Upper lobe of right lung (tissue), 1 donor: ENCODE results near the gene BCL3. TPM values are rescaled to one million over a fixed set of nuclear protein-coding genes. Genes with fewer than 3 reads are reported as not detected.

ENCODE experiments used
- ATAC-seq: fragments of 200-7000 bp; cut with Tn5 transposase; one replicate; pipeline ENCODE4 v1.9.1; 2020; ENCODE audit warnings: mild to moderate bottlenecking, moderate library complexity
- DNase-seq: peaks from one replicate; pipeline ENCODE4 v3.0.0-alpha.2; 2020
- H3K27ac ChIP-seq: fragments of 200-600 bp; one replicate; pipeline ENCODE4 v1.8.0; 2022
- H3K27me3 ChIP-seq: fragments of 200-600 bp; one replicate; pipeline ENCODE4 v1.8.0; 2022; ENCODE audit warnings: mild to moderate bottlenecking
- H3K36me3 ChIP-seq: fragments of 200-600 bp; one replicate; pipeline ENCODE4 v1.8.0; 2022
- H3K4me1 ChIP-seq: fragments of 200-600 bp; one replicate; pipeline ENCODE4 v1.8.0; 2022
- H3K4me3 ChIP-seq: fragments of 200-600 bp; one replicate; pipeline ENCODE4 v1.8.0; 2022; ENCODE audit warnings: mild to moderate bottlenecking
- H3K9me3 ChIP-seq: fragments of 200-600 bp; one replicate; pipeline ENCODE4 v1.8.0; 2022
- intact Hi-C: fragments of 100-400 bp; cut with DNase I; formaldehyde crosslinking; loops from one replicate; pipeline ENCODE4 v1.11.0; 2022
- total RNA-seq: library from RNA; stranded (reverse); fragmentation: NEBNext Ultra II Directional; extraction: Animal tissue kit (Norgen Biotek cat#: 25700); gene quantifications from one replicate; pipeline ENCODE4 v1.2.1, GENCODE V29; 2021
- TF ChIP-seq, protein P1 (sequence below): fragments of 200-600 bp; IDR thresholded peaks from one replicate; pipeline ENCODE4 v1.8.0; 2022; ENCODE audit warnings: antibody characterized with exemption
- donor health status: DM: no; HTN: yes; CAD: no; lungs with severe emphysema.

The BCL3 gene
- total RNA-seq, 1 donor from 2014 or later, result 87.4 TPM

DNA sequence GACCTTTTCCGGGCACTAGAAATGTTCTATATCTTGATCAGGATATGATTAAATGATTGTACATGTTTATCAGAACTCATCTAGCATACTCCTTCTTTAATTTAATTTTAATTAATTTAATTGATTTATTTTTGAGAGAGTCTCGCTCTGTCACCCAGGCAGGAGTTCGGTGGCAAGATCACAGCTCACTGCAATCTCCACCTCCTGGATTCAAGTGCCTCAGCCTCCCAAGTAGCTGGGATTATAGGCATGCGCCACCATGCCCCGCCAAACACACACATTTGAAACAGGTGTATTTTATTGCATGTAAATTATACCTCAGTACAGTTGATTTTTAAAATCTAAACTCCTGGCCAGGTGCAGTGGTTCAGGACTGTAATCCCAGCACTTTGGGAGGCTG, 17.4 kb upstream of the BCL3 start:
- Histone ChIP-seq H3K27me3 (no peaks in the 10 kb centered on the region), H3K9me3 (no peaks in the 10 kb centered on the region), H3K4me1 (no peaks in the 10 kb centered on the region), H3K36me3 (no peaks in the 10 kb centered on the region), H3K4me3 (no peak overlapping the region), H3K27ac (no peak overlapping the region)
- intact Hi-C loops, result no loop called here
- DNase-seq (no peak), ATAC-seq (no peak)
- TF ChIP-seq, protein P1, sequence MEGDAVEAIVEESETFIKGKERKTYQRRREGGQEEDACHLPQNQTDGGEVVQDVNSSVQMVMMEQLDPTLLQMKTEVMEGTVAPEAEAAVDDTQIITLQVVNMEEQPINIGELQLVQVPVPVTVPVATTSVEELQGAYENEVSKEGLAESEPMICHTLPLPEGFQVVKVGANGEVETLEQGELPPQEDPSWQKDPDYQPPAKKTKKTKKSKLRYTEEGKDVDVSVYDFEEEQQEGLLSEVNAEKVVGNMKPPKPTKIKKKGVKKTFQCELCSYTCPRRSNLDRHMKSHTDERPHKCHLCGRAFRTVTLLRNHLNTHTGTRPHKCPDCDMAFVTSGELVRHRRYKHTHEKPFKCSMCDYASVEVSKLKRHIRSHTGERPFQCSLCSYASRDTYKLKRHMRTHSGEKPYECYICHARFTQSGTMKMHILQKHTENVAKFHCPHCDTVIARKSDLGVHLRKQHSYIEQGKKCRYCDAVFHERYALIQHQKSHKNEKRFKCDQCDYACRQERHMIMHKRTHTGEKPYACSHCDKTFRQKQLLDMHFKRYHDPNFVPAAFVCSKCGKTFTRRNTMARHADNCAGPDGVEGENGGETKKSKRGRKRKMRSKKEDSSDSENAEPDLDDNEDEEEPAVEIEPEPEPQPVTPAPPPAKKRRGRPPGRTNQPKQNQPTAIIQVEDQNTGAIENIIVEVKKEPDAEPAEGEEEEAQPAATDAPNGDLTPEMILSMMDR, result no peak

DNA sequence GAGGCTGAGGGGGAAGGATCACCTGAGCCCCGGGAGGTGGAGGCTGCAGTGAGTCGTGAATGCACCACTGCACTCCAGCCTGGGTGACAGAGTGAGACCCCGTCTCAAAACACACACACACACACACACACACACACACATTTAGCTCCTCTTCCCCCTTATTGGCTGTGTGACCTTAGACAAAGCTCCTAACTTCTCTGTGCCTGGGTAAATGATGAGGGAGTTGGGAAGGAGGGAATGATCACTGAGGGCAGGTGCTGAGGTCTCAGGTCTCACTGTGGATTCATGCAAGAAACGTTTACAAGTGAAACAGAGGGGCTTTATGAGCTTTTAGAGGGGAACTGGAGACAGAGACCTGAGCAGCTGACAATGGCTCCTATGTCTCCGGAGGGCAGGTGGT, 16.9 kb upstream of the BCL3 start:
- TF ChIP-seq, protein P1, result no peak
- Histone ChIP-seq H3K27ac (no peak overlapping the region), H3K36me3 (no peaks in the 10 kb centered on the region), H3K27me3 (no peaks in the 10 kb centered on the region), H3K4me1 (no peaks in the 10 kb centered on the region), H3K4me3 (no peak overlapping the region), H3K9me3 (no peaks in the 10 kb centered on the region)
- no peak for DNase-seq
- no peak for ATAC-seq
- intact Hi-C loops, result no loop called here

DNA sequence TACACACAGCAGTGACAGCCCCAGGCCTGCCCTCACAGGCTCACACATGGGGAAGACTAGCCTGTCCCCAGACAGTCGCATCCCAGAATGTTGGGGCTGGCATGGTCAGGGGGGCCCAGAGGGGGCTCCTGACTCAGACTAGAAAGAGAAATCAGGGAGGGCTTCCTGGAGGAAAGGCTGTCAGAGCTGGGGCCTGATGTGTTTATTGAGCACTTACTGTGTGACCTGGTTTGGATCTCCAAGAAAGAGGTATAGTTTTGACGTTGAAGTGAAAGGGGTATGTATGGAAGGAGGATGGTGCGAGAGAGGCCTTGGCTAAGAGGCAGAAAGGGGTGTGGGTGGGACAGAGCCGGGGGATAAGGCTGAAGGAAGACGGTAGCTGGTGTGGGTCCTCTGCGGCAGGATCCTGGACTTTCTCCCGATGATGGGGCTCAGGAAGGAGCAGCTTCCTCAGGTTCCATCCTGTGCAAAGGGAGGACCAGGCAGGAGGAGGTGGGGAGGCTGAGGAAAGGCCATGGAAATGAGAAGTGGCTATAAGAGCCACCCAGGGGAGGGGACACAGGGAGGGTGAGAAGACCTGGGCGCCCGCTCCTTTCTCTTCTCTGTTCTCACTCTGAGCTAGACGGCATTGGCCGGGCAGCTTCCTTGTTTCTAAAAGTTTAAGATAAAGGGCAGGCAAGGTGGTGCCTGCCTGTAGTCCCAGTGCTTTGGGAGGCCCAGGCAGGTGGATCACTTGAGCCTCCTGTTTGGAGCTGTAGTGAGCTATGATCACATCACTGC, 16.1 kb upstream of the BCL3 start:
- no peak for DNase-seq
- Histone ChIP-seq H3K36me3 (no peaks in the 10 kb centered on the region), H3K4me3 (no peak overlapping the region), H3K27ac (no peak overlapping the region), H3K27me3 (no peaks in the 10 kb centered on the region), H3K9me3 (no peaks in the 10 kb centered on the region), H3K4me1 (no peaks in the 10 kb centered on the region)
- TF ChIP-seq, protein P1, result no peak
- intact Hi-C loops, result no loop called here
- peak; percentile 22 for ATAC-seq

DNA sequence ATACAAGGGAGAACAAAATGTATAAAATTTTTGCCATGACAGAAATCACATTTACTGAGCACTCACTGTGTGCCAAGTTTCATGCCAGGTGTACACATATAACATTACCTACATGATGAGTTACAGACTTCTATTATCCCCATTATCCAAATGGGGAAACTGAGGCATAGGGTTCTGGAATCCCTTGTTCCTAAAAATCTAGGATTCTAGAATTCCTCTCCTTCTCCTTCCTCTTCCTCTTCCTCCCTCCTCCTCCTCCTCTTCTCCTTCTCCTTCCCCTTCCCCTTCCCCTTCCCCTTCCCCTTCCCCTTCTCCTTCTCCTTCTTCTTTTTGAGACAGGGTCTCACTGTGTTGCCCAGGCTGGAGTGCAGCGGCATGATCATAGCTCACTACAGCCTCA, 14.2 kb upstream of the BCL3 start:
- no peak for DNase-seq

DNA sequence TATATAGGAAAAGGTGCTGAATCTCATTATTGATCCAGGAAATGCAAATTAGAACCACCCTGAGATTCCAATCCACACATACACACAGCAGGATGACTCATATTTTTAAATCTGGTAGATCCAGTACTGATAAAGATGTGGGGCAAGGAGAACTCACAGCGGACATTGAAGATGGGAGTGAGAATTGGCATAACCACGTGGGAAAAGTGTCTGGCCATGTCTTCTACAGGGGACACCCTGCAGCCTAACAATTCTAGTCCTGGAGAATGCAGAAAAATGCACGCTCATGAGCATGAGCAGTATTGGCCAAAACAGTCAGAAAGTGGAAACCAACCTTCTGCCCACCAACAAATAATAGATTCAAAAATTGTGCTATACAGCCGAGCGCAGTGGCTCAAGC, 13.5 kb upstream of the BCL3 start:
- H3K27ac ChIP-seq, result no peak overlapping the region
- intact Hi-C loops, result no loop called here
- peaks cover 11% of the 10 kb centered on the region for H3K4me1 ChIP-seq
- no peak overlapping the region for H3K4me3 ChIP-seq
- TF ChIP-seq, protein P1, result no peak
- no peaks in the 10 kb centered on the region for H3K9me3 ChIP-seq
- H3K36me3 ChIP-seq, result no peaks in the 10 kb centered on the region
- DNase-seq, result no peak
- ATAC-seq, result no peak
- no peaks in the 10 kb centered on the region for H3K27me3 ChIP-seq

More for the DNA sequence above, 14.2 kb upstream of the BCL3 start:
- Histone ChIP-seq H3K27me3 (no peaks in the 10 kb centered on the region), H3K36me3 (no peaks in the 10 kb centered on the region), H3K4me3 (no peak overlapping the region), H3K9me3 (no peaks in the 10 kb centered on the region), H3K27ac (no peak overlapping the region), H3K4me1 (peaks cover 11% of the 10 kb centered on the region)
- intact Hi-C loops, result no loop called here
- TF ChIP-seq, protein P1, result no peak
- ATAC-seq, result no peak
